CD4-positive, alpha-beta T cell treated with Interleukin-17A for 1 hour (primary cell): ENCODE data around the gene PDGFC.
A peak's percentile ranks its signal among the peaks of the same experiment; 100 is the strongest.
"Not testable (repeated sequence)": the region's sequence is repeated elsewhere in the genome, so short reads cannot be mapped to it uniquely, and the experiment has no call there.

Experiments
- DNase-seq: peaks from one replicate; pipeline ENCODE4 v3.0.0-alpha.2; 2020

The PDGFC gene

DNA sequence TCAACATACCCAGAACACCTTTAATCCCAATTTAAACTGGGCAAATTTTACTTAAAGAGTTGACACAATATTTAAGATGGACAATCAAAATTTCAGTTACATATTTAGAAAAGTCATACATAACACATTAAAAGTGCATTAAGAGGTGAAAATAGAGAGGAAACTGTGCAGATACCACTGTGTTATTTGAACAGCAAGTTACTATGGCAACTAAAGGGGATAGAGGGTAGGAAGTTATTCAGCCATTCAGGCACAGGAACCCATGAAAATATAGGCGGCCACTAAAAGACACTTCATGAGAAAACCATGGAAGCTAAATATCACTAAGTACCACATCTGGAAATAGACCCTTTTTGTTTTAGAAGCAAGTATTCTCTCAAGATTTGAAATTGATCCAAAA lies 75.1 kb downstream of the PDGFC start:
- DNase-seq, result no peak

DNA sequence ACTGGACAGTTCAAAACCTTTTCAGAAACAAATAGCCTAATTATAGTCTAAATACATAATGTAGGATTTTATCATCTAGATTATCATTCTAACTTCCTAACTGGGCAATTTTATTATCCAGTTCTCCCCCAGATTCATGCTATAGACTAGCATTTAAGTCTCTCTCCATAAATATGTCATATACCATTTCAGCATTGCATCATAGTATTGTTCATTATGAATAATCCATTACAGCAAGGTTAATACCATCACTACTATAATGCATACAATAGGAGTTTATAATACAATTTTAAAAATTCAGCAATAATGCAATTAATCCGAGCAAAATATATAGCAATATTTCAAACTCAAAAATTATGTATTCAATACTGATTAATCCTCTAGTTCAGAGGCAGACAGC lies 77.4 kb downstream of the PDGFC start:
- DNase-seq, result no peak

DNA sequence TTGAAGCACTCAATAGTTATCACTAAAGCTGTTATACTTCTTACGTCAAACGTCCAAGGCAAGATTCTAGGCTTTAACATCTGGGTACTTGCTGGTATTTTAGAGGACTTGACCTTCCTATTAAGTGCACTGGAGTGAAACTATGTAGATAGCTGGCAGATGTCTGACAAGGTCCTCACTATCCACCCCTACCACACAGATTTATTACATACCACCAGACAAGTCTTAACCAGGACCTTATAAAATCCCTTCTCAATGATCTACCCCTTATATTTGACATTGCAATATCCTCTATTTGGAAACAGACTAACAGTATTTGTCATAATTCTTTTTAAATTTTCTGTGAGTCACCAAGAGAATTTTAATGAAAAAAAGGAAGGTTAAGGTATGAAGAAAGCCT lies 78.8 kb downstream of the PDGFC start:
- no peak for DNase-seq

DNA sequence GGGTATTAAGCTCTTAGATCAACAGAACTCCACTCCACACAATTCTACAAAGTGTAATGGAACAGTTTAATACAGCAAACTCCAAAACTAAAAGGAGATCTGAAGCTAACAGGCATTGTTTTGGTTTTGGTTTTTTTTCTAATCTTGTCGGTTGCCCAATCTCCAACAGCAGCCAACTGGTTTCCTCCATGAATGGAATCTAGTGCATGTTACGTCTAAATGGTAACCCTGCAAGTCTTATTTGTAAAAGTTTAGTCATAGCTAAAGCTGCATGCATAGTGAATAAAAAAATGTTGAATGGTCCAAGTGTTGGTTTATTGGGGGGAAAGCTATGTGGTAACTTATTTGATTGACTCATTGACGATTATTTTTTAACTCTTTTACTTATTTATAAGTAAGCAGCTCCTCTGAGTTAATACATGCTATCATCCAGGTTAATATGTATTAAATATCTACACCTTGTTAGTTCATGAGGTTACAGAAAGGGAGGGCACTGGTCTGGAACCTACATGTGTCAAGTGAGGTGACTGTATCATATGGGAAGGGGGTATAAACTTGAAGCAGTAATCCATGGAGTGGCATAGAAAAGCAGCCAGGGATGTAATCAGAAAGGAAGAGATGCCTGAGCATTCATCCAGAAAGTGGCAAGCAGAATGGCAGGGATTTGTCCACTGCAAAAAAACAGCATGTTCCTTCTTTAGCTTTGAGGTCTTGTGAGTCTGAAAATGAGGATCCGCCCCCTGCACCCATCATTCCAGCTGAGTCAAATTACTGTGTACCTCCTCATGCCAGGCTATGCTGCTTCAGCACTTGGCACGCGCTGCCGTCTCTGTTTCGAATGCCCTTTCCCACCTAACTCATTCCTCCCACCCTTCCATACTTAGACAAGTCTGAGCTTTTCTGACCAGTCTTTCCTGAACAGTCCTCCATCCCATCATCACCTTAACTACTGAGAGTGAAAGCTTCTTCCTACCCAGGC lies 81.7 kb downstream of the PDGFC start:
- DNase-seq, result no peak

DNA sequence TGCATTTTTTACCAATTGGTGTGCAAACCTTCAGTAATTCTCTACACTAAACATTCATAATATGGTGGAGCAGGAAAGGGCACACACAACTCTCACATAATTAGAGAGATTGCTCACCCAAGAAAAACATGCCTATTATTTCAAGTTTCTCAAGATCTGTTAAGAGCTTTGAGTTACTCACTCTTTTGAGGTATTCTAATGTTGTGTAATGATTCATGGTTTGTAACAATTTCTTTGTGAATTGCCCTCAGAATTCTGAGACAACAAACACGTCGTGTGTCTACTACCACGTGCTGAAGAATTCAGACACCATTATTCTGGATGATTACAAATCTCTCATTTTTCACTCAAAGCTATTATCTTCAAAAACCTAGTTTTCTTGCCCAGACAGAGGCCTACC lies 82.8 kb downstream of the PDGFC start:
- no peak for DNase-seq

DNA sequence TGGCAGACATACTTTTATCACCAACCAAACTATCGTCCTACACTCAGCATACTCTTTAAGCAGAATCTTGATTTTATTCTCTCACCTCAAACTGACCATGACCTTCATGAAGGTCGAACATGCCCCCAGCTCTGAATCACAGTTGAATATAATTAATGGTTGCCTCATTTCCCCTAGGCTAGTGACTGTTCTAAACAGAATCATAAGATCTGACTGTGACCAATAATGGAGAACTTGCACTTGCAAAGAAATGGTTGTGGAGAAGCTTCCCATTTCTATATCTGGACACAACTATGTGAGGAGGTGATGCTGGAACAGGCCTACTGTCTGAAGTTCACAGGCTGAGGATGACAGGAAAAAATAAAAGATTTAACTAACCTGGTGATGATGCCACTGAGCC lies 85.1 kb downstream of the PDGFC start:
- no peak for DNase-seq

DNA sequence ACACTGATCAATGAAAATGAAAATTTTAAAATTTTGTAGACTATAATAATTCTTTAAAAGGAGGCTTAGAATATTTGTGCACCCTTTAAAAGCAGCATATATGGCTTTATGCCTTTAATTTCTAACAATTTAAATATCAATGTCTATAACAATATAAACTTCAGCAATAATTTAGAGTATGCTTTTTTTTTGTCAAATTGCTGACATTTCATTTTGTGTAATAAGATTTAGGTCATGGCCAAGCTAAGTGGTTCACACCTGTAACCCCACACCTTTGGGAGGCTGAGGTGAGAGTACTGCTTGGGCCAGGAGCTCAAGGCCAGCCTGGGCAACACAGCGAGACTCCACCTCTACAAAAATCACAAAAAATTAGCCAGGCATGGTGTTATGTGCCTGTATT lies 86.2 kb downstream of the PDGFC start:
- no peak for DNase-seq

DNA sequence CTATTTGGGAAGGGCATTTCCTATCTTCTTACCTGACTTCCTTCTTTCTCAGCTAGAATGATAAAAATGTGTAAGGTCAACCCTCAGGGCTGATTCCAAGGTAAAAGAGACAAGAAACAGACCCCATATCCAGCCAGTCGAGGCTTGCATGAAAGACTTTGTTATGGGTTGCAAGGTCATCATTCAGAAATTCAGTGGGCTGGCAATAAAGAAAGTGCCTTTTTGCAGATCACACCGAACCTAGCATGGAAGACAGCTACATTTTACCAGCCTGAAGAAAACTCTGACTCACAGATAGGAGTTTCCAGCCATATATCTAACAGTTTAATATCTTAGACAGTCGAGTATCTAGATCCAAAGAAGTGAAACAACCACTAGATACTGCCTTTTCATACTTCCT lies 87.4 kb downstream of the PDGFC start:
- DNase-seq, result no peak

DNA sequence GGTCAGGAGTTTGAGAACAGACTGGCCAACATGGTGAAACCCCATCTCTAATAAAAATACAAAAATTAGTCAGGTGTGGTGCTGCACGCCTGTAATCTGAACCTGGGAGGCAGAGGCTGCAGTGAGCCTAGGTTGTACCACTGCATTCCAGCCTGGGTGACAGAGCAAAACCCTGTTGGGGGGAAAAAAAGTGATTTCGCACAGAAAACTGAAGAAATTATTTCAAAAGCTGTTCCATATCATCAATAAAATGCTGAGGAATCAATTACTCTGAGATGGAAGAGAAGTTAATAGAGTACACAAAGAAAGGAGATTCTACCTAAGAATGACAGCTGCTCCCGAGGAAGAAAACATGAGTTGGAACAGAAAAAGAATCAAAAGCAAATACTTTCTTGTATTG lies 95.9 kb downstream of the PDGFC start:
- DNase-seq, result no peak

DNA sequence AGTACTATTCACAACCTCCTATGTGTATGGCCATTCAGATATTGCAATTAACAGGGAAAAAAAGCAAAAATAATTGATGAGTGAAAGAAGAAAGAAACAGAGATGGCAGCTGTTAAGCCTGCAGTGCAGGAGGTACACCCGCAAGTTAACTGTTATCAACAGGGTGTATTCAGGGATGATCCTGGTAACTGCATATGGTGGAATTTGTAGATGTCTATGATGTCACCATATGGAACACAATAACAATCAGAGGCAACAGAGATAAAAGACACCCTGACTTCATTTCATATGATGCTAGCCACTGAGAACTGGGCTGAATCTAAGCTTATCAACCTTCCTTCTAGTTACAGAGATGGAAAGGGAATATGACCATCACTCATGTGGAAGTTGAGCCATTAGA lies 96.5 kb downstream of the PDGFC start:
- DNase-seq, result no peak

DNA sequence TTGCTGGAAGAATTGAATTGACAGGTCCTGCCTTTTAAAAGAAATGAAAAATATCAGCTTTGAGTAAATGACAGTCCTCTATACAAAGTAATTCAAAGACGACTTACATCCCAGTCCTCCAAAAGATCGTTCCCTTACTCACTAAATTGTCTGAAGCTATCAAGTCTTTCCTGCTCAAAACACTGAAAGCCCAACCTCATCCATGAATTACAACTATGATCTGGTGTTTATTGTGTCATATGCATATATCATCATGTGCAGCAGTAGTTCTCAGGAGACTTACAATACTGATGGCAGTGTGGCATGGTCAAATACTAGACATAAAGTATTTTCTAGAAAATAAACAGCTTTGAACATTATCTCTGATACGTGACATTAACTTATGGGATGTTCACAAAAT lies 97.8 kb downstream of the PDGFC start:
- DNase-seq, result no peak

DNA sequence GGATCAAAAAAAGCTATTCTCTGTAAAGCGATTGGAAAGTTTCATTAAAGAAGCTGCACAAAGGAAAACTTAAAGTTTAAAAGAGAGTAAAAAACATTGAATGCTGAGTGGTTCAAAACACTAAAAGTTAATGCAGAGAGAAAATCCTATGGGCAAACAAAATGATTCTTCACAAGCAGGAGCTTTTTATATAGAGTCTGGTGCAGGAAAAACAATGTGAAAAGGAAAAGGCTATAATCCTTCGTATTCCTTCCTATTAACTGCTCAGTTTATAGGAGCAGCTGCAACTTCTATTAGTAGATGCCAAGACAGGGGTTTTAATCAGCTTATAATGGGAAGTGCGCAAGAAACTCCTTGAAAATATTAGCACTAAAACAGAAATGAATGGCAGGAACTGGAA lies 100.7 kb downstream of the PDGFC start:
- no peak for DNase-seq

DNA sequence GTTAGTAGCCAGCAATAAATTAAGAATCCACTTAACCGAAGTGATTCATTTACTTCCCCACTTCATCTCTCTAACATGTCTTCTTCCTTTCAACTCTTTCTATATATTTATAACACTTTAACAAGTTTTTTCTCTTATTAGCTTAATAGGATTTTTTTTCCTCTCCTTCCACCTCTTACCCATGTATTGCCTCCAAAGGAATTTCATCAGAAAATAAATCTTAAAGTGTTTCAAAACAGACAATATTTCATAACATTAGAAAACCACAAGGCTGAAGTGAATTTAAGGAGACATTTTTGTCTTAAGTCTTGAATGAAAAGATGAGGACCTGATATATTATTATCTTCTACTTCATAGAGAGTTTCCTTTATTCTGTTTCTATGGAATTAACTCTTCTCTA lies 101.5 kb downstream of the PDGFC start:
- DNase-seq, result no peak

DNA sequence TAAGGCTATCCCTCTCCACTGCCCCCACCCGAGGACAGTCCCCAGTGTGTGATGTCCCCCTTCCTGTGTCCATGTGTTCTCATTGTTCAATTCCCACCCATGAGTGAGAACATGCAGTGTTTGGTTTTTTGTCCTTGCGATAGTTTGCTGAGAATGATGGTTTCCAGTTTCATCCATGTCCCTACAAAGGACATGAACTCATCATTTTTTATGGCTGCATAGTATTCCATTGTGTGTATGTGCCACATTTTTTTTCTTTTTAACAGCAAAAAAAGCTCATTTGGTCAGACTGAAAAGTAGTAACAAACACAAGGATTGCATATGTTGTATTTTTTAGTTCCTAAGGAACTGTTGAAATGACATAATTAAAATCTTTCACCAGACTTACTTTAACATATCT lies 105.5 kb downstream of the PDGFC start:
- DNase-seq, result not testable (repeated sequence)

DNA sequence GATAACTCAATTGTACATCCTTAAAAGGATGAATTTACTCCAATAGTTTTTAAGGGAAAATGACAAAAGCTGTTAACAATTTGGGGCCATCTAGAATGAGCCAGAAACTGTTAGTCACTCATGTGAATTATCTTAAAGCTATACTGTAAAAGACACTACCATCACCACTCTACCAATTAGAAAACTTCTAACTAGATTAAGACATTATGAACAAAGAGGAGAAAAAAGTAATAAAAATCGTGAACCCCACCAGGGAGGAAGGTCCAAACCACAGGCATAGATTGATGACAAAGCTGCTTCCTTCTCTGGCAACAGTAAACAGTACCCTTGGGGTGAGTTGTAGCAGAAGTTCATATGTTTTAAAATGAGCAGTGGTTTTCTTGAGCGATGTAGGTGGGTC lies 106.1 kb downstream of the PDGFC start:
- DNase-seq, result no peak

DNA sequence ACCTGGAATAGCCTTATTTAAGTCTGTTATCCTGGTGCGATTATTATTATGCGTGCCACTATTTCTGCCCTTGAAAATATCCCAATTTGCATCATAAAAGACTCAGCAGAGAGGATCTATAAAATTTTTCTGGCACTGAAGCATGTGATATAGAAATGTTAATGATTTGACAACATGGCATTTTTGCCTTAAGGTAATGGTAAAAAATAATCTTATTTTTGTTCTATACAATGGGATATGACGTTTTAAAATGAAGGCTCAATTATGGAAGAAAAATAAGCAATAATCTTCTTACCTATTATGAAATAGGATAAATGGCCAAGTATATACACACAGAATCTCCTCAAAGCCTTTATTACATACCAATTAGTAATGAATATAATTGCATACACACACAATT lies 113.5 kb downstream of the PDGFC start:
- no peak for DNase-seq

DNA sequence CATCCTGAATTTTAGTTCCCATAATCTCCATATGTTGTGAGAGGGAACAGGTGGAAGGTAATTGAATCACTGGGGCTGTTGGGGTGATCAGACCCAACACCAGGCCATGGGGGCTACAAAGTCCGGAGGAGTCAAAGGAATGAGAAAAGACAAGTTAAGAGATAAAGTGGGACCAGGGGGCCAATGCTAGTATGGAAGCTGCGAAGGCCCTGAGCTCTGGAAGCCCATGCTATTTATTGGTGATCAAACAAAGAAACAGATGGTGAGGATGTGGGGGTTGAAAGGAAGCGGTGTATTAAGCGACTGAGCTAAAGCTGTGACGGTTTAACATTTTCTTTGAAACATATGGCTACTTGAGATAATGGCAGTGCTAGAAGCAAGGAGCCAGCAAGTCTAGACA lies 132.8 kb downstream of the PDGFC start:
- DNase-seq, result no peak

DNA sequence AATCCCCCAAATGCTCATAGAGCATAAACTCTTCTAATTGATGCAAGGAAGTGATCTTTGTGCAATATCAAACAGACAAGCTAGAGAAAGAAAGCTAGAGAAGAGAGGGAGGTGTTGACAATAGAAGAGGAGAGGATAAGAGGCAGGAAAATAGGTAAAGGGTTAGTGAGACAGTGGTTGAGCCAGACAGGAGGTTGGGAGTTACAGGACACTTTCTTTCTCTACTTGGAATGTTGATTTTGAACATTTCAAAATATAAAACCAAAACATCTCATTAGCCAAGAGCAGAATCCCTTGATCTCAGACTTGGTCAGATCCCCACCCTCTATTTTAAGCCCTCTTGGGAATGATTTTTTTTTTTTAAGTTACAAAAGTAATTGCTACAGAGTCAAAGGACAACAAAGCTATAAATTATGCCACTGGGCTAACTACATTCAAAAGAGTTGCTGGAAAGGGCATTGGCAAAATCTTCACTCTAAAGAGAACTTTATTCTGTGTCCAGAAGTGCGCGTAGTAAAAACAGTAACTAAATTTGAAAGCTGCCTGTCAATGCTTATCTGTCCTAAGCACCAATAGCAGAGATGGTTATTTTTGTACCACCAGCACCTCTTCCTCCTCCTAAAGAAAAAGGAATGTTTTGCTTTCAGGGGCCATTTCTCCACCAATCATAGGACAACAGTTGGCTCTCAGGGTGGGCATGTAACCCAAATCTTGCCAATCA lies 133.8 kb downstream of the PDGFC start:
- no peak for DNase-seq

DNA sequence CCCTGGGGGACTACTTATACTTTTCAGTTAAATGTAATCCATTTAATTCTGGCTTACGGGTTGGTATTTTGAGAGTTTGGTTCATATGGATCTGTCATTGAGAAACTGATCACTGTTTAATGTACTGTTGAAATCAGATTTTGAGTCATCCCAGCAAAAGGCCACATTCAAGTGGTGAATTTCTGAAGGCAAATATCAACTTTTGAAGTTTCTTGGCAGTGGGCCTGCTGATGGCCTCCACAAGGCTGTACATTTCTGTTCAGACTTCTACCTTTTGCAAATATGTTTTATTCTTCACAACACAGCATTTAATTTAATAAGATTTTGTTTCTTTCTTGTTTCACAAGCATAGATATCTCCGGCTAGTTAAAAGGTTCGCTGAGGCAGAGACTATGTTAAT lies 138.7 kb downstream of the PDGFC start:
- no peak for DNase-seq

DNA sequence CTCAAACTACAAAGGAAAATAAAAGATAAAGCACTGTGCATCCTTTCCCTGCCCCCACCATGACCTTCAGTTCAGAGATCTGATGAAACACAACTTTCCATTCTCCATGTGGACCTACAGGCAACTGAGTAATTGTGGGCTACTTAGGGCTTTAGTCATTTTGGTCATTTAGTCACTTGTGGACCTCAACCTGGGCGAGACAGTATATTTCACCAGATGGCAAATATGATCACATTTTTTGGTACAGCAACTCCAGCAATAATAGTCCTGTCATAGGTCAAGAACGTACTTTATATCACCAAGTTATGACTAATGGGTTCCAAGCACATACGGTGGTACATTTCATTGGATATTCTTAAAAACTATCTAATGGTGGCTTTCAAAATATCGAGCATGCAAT lies 141.2 kb downstream of the PDGFC start:
- no peak for DNase-seq

DNA sequence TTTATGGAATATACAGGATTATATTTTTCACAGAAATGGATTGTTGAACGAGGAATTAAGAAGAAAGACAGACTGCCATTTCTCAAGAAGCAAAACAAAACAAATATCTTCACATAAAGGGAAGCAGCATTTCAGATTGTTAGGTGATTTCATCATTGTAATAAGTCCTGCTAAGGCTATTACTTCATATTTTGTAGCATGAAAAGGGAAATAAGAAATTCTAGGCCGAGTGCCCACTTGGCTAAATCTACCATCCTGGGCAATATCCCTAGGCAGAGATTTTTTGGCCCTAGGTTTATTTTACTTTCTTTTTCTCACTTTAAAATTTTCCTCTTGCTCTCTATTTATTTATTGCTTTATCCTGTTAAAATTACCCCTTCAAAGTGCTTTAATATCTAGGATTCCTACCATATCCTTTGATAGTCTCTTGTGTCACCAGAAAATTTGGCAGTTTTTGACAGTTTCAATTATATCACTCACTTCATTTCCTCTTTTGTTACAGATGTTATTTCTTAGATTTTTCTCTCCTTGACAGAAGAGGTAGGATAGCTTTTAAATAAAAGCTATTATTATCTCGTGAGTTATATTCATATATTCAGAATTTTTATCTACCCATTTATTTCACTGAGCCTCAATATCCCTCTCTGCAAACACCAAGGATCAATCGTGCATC lies 142.3 kb downstream of the PDGFC start:
- DNase-seq, result peak; percentile 1

DNA sequence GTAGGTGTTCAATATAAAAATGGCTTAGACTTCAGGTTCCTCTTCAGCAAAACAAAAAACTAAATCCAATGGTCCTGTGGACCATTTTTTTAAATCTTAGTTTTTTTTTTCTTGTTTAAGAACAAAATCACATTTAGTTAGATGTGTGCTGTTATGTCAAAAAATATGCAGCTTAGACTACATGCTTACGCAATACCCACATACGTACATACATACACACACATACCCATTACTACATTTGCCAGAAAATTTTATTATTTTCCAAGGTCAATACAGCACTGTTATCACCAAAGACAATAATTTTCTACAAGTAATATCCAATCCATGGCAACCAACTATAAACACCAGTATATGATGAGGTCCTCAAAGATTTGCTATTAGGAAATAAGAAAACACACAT lies 144.1 kb downstream of the PDGFC start:
- no peak for DNase-seq

DNA sequence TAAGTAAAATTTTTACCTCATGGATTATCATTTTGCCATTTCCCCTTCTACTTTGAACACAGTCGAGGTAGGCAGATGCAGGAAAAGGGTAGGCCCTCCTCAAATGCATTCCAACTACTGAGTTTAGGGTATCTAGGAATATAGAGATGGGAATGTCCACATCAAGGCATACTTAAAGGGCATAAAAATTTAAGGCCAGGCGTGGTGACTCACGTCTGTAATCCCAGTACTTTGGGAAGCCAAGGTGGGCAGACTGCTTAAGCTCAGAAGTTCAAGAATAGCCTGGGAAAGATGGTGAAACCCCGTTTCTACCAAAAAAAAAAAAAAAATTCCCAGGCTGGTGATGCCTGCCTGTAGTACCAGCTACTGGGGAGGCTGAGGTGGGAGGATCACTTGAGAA lies 146.5 kb downstream of the PDGFC start:
- DNase-seq, result no peak
